Heart left ventricle (tissue), 13 donors: Measurements from ENCODE around the gene COMMD1.

Experiments
- POLR2A ChIP-seq, 2 donors: fragments of 450-650 bp; IDR thresholded peaks; one replicate each; pipeline ENCODE4 v1.6.1; 2017; ENCODE audit warnings: antibody characterized with exemption in 2 of 2, mild to moderate bottlenecking in 2 of 2, moderate library complexity in 2 of 2
- TF ChIP-seq, protein P1 (sequence below), 12 donors: fragments of 200-600 bp; sonication (generic) in 4 of 12; IDR thresholded peaks; one replicate each; pipeline versions ENCODE4 v1.5.0 to v1.8.0; 2018 to 2022; ENCODE audit warnings: antibody characterized with exemption in 12 of 12, mild to moderate bottlenecking in 5 of 12
- donor health status: ischemic (EF 13 %, LVEDD 7.1; RV severe dilation, severe dysfunction).
- donor health status: DM: no; HTN: yes; CAD: no.
- donor health status: DM: no; HTN: no; CAD: no.
- donor health status: ischemic (EF 25% LVEDD 6.9; RV normal size, moderate dysfunction).
- donor health status: ischemic (EF 25% LVEDD 5.7; RV mildly dilated, moderate dysfunction).
- donor health status: ischemic (EF 35%, LVEDD 5.7; RV mildly dilated, moderate dysfunction).
- donor health status: nonischemic (EF 11% LVEDD 7.7; RV severe dilation, severe dysfunction).
- donor health status: DM: yes; HTN: yes; CAD: no.
- donor health status: PGD.
- donor health status: ischemic (EF 29% LVEDD 5.4; RV normal size, mild dysfunction).
- donor health status: nonischemic (EF 23%, LVEDD 6.1; RV moderate dilation, normal function).

DNA sequence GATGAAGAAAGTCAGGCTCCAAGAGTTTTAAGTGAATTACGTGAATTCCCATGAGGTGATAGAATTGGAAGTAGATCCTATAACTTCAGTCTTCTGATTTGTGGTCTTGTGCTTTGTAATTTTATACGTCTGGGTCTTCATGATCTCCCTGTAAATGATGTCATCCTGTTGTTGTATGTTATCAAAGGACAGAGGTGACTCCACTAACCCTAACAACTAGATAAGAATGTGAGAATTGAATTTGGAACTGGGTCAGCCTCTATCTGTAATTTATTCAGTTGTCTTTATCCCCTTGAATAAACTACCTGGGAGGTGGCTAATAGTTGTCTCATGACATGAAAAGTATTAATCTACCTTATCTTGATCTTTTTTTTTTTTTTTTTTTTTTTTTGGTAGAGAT is 204.1 kb downstream of the COMMD1 start:
- TF ChIP-seq, protein P1, sequence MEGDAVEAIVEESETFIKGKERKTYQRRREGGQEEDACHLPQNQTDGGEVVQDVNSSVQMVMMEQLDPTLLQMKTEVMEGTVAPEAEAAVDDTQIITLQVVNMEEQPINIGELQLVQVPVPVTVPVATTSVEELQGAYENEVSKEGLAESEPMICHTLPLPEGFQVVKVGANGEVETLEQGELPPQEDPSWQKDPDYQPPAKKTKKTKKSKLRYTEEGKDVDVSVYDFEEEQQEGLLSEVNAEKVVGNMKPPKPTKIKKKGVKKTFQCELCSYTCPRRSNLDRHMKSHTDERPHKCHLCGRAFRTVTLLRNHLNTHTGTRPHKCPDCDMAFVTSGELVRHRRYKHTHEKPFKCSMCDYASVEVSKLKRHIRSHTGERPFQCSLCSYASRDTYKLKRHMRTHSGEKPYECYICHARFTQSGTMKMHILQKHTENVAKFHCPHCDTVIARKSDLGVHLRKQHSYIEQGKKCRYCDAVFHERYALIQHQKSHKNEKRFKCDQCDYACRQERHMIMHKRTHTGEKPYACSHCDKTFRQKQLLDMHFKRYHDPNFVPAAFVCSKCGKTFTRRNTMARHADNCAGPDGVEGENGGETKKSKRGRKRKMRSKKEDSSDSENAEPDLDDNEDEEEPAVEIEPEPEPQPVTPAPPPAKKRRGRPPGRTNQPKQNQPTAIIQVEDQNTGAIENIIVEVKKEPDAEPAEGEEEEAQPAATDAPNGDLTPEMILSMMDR (IDR thresholded peaks at IDR 0.05), result no peak
- TF ChIP-seq POLR2A (IDR thresholded peaks at IDR 0.05), result no peak
